Left lung (tissue), 10 donors: ENCODE data around the gene AGK. TPM values are rescaled to one million over a fixed set of nuclear protein-coding genes. Genes with fewer than 3 reads are reported as not detected.

Experiments
- ATAC-seq: fragments of 200-7000 bp; cut with Tn5 transposase; one replicate; pipeline ENCODE4 v1.9.1; 2020; ENCODE audit warnings: moderate library complexity
- DNase-seq, 4 donors: peaks; one replicate each; pipeline ENCODE4 v3.0.0-alpha.2; 2013 to 2020
- H3K27ac ChIP-seq, 2 donors: fragments of 200-600 bp; sonication (generic) in 1 of 2; one replicate each; pipeline versions ENCODE4 v1.5.0 to v1.8.0; 2020 to 2021
- H3K27me3 ChIP-seq, 2 donors: fragments of 200-600 bp; sonication (generic) in 1 of 2; one replicate each; pipeline versions ENCODE4 v1.5.0 to v1.8.0; 2020 to 2021
- H3K36me3 ChIP-seq, 2 donors: fragments of 200-600 bp; sonication (generic) in 1 of 2; one replicate each; pipeline versions ENCODE4 v1.5.0 to v1.8.0; 2020 to 2021
- H3K4me1 ChIP-seq, 2 donors: fragments of 200-600 bp; one replicate each; pipeline ENCODE4 v1.8.0; 2021
- H3K4me3 ChIP-seq, 2 donors: fragments of 200-600 bp; sonication (generic) in 1 of 2; one replicate each; pipeline versions ENCODE4 v1.5.0 to v1.8.0; 2020 to 2021; ENCODE audit warnings: mild to moderate bottlenecking in 1 of 2
- H3K9me3 ChIP-seq, 2 donors: fragments of 200-600 bp; sonication (generic) in 1 of 2; one replicate each; pipeline versions ENCODE4 v1.5.0 to v1.8.0; 2020 to 2021
- CTCF ChIP-seq, 2 donors: fragments of 200-600 bp; sonication (generic) in 1 of 2; IDR thresholded peaks; one replicate each; pipeline versions ENCODE4 v1.5.0 to v1.8.0; 2021; ENCODE audit warnings: antibody characterized with exemption in 2 of 2
- intact Hi-C, 2 donors: fragments of 100-400 bp; cut with DNase I; formaldehyde crosslinking; loops; one replicate each; pipeline versions ENCODE4 v1.11.2 to v1.14.2; 2022
- polyA plus RNA-seq, 6 donors: library from polyadenylated mRNA; unstranded; fragments of 120-200 nt; gene quantifications; one replicate each; pipeline ENCODE4 v1.2.1, GENCODE V29; 2013; ENCODE audit not compliant: insufficient read length in 6 of 6
- total RNA-seq, 2 donors: library from RNA; stranded (reverse); fragmentation: NEBNext Ultra II Directional; extraction: Animal tissue kit (Norgen Biotek cat#: 25700); gene quantifications; one replicate each; pipeline ENCODE4 v1.2.1, GENCODE V29; 2021
- donor health status: DM: no; HTN: yes; CAD: no.
- donor health status: DM: no; HTN: no; CAD: no.

AGK gene
- total and polyA plus RNA-seq, 8 donors: 24.4 to 40.6 (median 36.8) TPM

DNA sequence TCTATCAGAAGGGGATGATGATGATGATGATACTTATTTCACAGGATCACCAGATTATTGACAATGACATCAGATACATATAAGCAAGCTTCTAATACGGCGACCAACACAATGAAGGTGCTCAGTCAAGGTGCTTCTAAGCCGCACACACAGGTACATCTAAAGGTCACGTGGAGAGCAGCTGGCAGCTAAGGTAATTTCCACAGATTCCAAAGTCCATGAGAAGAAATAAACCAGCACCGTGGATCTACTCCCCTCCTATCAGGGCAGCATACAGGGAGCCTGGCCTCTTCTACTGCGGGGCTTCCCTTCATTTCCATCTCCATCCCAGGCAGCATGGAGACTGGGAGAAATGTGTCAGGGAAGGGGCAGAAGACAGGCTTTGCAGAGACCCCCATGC lies 113.2 kb downstream of the AGK start:
- peaks cover 0 to 39% of the 10 kb centered on the region in 2 donors for H3K4me1 ChIP-seq
- no peak overlapping the region for H3K27ac ChIP-seq
- H3K27me3 ChIP-seq: no peaks in the 10 kb centered on the region
- no peaks in the 10 kb centered on the region for H3K9me3 ChIP-seq
- ATAC-seq: no peak
- TF ChIP-seq CTCF (IDR thresholded peaks at IDR 0.05): no peak
- H3K4me3 ChIP-seq: no peak overlapping the region
- H3K36me3 ChIP-seq: peaks cover 0 to 66% of the 10 kb centered on the region in 2 donors
- no peak for DNase-seq
- intact Hi-C loops: no loop called here

- ATAC-seq (no peak), DNase-seq (no peak)
- Histone ChIP-seq H3K4me3 (no peak overlapping the region), H3K36me3 (peaks cover 0 to 56% of the 10 kb centered on the region in 2 donors), H3K27ac (no peak overlapping the region), H3K9me3 (no peaks in the 10 kb centered on the region), H3K27me3 (no peaks in the 10 kb centered on the region), H3K4me1 (peaks cover 0 to 30% of the 10 kb centered on the region in 2 donors)
- TF ChIP-seq CTCF (IDR thresholded peaks at IDR 0.05): no peak
- intact Hi-C loops: no loop called here
Observed at GRCh38 chr7:141665208-141666035, 114.2 kb downstream of the AGK start.

- Histone ChIP-seq H3K4me1 (peaks cover 0 to 23% of the 10 kb centered on the region in 2 donors), H3K27me3 (no peaks in the 10 kb centered on the region), H3K36me3 (peaks cover 0 to 56% of the 10 kb centered on the region in 2 donors), H3K27ac (no peak overlapping the region), H3K9me3 (no peaks in the 10 kb centered on the region), H3K4me3 (no peak overlapping the region)
- intact Hi-C loops: no loop called here
- ATAC-seq (no peak), DNase-seq (no peak)
- TF ChIP-seq CTCF (IDR thresholded peaks at IDR 0.05): no peak
Observed at GRCh38 chr7:141666071-141666470, 114.9 kb downstream of the AGK start.

GRCh38 chr7:141668853-141669252 lies 117.6 kb downstream of the AGK start:
- DNase-seq: no peak
- ATAC-seq: no peak
- no peak overlapping the region for H3K4me3 ChIP-seq
- H3K9me3 ChIP-seq: no peaks in the 10 kb centered on the region
- TF ChIP-seq CTCF (IDR thresholded peaks at IDR 0.05): no peak
- peaks cover 0 to 24% of the 10 kb centered on the region in 2 donors for H3K4me1 ChIP-seq
- H3K36me3 ChIP-seq: peaks cover 0 to 31% of the 10 kb centered on the region in 2 donors
- H3K27ac ChIP-seq: no peak overlapping the region
- no peaks in the 10 kb centered on the region for H3K27me3 ChIP-seq
- intact Hi-C loops: no loop called here

DNA sequence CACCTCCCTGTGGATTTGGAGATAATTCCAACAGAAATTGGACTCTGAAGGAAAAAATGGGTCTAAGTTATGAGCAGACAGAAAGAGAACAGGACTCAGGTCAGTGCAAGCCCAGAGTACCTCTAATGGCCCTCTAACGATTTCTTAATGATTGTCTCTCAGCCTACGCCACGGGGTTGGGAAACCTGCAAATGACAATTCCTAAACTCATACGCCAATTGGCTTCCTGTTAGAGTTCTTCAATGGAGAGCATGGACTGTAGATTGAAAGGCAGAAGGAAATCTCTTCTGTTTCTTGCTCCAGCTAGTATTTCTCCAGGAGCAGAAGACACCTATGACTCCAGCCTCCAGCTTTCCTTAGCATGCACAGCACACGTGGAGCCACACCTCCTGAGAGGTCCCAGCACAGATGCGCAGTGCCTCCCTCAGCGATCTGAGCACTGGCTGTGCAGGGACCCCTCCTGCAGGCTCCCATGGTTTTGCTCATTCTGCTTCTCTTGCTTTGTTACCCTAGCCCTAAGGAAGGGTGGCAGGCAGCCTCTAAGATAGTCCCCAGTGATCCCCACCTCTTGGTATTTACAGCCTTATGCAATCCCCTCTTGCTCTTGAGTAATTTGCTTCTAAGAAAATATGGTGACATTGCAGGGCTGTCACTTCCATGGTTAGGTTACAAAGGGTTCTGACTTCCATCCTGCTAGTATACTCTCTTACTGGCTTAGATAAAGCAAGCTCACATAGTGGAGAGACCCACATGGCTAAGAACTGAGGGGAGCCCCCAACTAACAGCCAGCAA lies 120.7 kb downstream of the AGK start:
- no peak for TF ChIP-seq CTCF (IDR thresholded peaks at IDR 0.05)
- H3K4me3 ChIP-seq: no peak overlapping the region
- H3K9me3 ChIP-seq: no peaks in the 10 kb centered on the region
- H3K36me3 ChIP-seq: peaks cover 0 to 6% of the 10 kb centered on the region in 2 donors
- no peaks in the 10 kb centered on the region for H3K27me3 ChIP-seq
- DNase-seq: no peak
- intact Hi-C loops: no loop called here
- peaks cover 0 to 32% of the 10 kb centered on the region in 2 donors for H3K4me1 ChIP-seq
- peak overlapping the region in 1 of 2 donors; percentile 64 for H3K27ac ChIP-seq
- peak; percentile 43 for ATAC-seq
